ENCODE measurements around the gene RALY. TPM values are rescaled to one million over a fixed set of nuclear protein-coding genes. Genes with fewer than 3 reads are reported as not detected.
A peak's percentile ranks its signal among the peaks of the same experiment; 100 is the strongest.

RALY gene
- total and polyA plus RNA-seq, 10 of the 15 experiments (the other 5 are each of a cell fraction or from before 2014, with no cell fraction given), result 1.2 to 246 (median 137) TPM

DNA sequence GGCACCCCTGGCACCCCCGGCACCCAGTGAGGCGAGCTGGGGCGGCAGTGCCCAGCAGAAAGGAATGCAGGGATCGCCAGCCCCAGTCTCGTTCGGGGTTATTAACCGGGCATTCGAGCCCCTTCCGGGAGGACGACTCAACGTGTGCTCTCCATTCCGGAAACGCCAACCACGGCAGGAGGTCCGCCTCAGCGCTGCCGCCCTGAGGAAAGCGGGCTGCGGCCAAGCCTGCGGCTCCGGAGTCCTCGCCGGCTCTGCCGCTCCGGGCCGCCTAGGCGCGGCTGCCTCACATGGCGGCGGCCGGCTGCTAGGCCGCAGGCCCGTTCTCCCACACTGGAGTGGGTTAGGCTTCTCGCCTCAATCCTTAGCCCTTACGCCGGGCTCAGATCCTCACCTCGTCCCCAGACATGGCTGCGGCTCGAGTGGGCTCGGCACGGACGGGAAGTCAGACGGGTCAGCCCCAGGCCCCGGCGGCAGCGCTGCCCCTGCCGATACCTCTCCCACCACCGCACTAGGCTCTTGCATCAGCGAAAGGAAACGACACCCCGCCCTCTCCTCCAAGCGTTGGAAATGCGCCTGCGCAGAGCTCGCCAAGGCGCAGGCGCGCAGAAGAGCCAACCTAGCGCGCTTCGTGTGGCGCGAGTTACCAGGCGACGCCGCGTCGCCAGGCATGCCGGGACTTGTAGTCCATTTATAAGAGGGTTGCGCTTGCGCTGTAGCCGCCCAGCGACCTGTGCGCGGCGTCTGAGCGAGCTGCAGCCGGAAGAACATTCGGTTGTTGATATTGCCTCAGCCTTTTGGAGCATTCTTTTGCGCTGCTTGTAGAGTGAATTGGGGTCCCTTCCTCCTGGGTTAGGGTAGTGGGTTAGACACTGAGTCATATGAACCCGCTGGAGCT is 118.2 kb downstream of the RALY start, which contains the start of gene EIF2S2:
Gene EIF2S2 (minus strand): TSS at position 542 of the 898 bp plus-strand sequence. CDS start 133 bp downstream, at position 409.
- no peaks in the 10 kb centered on the region for H3K27me3 ChIP-seq (replicated peaks in 1 of 2; ENCODE audit: control insufficient read depth in 2 of 2, insufficient read depth in 2 of 2, low read length in 1 of 2)
- peaks cover 0 to 6% of the 10 kb centered on the region in 2 experiments; a peak in 1 of 4 replicates for H3K36me3 ChIP-seq (ENCODE audit: control insufficient read depth in 2 of 2, insufficient read depth in 2 of 2, low read length in 1 of 2)
- H3K4me2 ChIP-seq (ENCODE audit: control insufficient read depth, insufficient read depth), result peak within 1 kb of the TSS; percentile 100
- peak within 1 kb of the TSS; percentile 84 for H3K4me3 ChIP-seq
- H3K4me1 ChIP-seq (ENCODE audit: control insufficient read depth, insufficient read depth, low read length), result peaks cover 4% of the 10 kb centered on the region
- peaks cover 52% of the 10 kb centered on the region for H3K79me2 ChIP-seq (ENCODE audit: control insufficient read depth, insufficient read depth, low read length)
- RAD21 ChIA-PET (ENCODE audit: unreplicated experiment), result interaction anchor here (0.7 to 1.6 kb wide), 6 partner anchors 19 to 661 kb away, joined by 3 to 9 read pairs (median 3); partner anchors contain the start of genes ITCH and RALY
- peak; percentile 95 for DNase-seq (ENCODE audit: low read depth, low spot score)
- WGBS (ENCODE audit: insufficient coverage, insufficient replicate concordance, low lambda C conversion rate, missing lambda C conversion rate), result 1% methylated on average over 81 of the region's 81 CpGs
- peak; percentile 93 for ATAC-seq
- H2AFZ ChIP-seq (ENCODE audit: control insufficient read depth, low read depth, low read length), result peak within 1 kb of the TSS; percentile 99
- CTCF ChIA-PET, result interaction anchor here (0.7 to 1.5 kb wide), 8 partner anchors 9 to 249 kb away, joined by 3 to 6 read pairs (median 3); no protein-coding TSS in a partner anchor
- in situ Hi-C loops (cut with MboI), result no loop called here
- POLR2A ChIA-PET, result interaction anchor here (0.5 to 3.6 kb wide), 19 partner anchors 8 to 621 kb away, joined by 3 to 25 read pairs (median 4); partner anchors contain the start of genes AHCY, CBFA2T2, CHMP4B and DYNLRB1
- intact Hi-C loops (cut with micrococcal nuclease; ENCODE audit: unreplicated experiment), result loop anchor here (5.0 kb wide), 1 partner anchor 120 kb away; the partner anchor contains the start of gene RALY
- H3K9ac ChIP-seq (ENCODE audit: control insufficient read depth, insufficient read depth, low read length), result peak within 1 kb of the TSS; percentile 100
- SMC1A ChIA-PET (ENCODE audit: uncharacterized antibody, unreplicated experiment), result interaction anchor here (0.6 to 2.0 kb wide), 13 partner anchors 10 to 557 kb away, joined by 3 to 12 read pairs (median 3); partner anchors contain the start of gene RALY
- TSS peak; percentile 72 for BruUV-seq (replicated peaks)
- H4K20me1 ChIP-seq (ENCODE audit: control insufficient read depth, insufficient read depth), result peaks cover 3% of the 10 kb centered on the region; the same call in 1 of the 2 replicates
- no peaks in the 10 kb centered on the region for H3K9me3 ChIP-seq (replicated peaks; ENCODE audit: control insufficient read depth, insufficient read depth, low read length)
- peak; percentile 38 for FAIRE-seq
- H3K27ac ChIP-seq (ENCODE audit: control insufficient read depth, insufficient read depth), result peak within 1 kb of the TSS; percentile 92
- TF ChIP-seq SMAD1 (IDR thresholded peaks at IDR 0.05; ENCODE audit: low read depth, partially characterized antibody) (no peak), SIX5 (IDR thresholded peaks at IDR 0.05; ENCODE audit: low read depth, low read length, severe bottlenecking) (peak; percentile 96), CREB1 (IDR thresholded peaks at IDR 0.05; ENCODE audit: low read depth) (peak; percentile 98), GATAD2B (conservative IDR thresholded peaks at IDR 0.05; ENCODE audit: low read depth) (peak; percentile 94), CBX3 (IDR thresholded peaks at IDR 0.05; ENCODE audit: borderline replicate concordance, low read depth) (no peak), MEF2B (IDR thresholded peaks at IDR 0.05; ENCODE audit: partially characterized antibody, poor library complexity, severe bottlenecking) (no peak), SREBF2 (IDR thresholded peaks at IDR 0.05; ENCODE audit: low read length) (0 out of 2 replicates have a peak, but pooled peaks have one; percentile 9), ESRRA (IDR thresholded peaks at IDR 0.05; ENCODE audit: low read length) (no peak; the same call in 1 of the 2 replicates), RFX5 (IDR thresholded peaks at IDR 0.05; ENCODE audit: low read depth, low read length) (no peak), SMC3 (IDR thresholded peaks at IDR 0.05; ENCODE audit: borderline replicate concordance, low read length) (no peak)
- TF ChIP-seq, protein P1, sequence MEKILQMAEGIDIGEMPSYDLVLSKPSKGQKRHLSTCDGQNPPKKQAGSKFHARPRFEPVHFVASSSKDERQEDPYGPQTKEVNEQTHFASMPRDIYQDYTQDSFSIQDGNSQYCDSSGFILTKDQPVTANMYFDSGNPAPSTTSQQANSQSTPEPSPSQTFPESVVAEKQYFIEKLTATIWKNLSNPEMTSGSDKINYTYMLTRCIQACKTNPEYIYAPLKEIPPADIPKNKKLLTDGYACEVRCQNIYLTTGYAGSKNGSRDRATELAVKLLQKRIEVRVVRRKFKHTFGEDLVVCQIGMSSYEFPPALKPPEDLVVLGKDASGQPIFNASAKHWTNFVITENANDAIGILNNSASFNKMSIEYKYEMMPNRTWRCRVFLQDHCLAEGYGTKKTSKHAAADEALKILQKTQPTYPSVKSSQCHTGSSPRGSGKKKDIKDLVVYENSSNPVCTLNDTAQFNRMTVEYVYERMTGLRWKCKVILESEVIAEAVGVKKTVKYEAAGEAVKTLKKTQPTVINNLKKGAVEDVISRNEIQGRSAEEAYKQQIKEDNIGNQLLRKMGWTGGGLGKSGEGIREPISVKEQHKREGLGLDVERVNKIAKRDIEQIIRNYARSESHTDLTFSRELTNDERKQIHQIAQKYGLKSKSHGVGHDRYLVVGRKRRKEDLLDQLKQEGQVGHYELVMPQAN (conservative IDR thresholded peaks at IDR 0.05), result peak; percentile 91
- TF ChIP-seq, protein P2, sequence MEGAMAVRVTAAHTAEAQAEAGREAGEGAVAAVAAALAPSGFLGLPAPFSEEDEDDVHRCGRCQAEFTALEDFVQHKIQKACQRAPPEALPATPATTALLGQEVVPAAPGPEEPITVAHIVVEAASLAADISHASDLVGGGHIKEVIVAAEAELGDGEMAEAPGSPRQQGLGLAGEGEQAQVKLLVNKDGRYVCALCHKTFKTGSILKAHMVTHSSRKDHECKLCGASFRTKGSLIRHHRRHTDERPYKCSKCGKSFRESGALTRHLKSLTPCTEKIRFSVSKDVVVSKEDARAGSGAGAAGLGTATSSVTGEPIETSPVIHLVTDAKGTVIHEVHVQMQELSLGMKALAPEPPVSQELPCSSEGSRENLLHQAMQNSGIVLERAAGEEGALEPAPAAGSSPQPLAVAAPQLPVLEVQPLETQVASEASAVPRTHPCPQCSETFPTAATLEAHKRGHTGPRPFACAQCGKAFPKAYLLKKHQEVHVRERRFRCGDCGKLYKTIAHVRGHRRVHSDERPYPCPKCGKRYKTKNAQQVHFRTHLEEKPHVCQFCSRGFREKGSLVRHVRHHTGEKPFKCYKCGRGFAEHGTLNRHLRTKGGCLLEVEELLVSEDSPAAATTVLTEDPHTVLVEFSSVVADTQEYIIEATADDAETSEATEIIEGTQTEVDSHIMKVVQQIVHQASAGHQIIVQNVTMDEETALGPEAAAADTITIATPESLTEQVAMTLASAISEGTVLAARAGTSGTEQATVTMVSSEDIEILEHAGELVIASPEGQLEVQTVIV (IDR thresholded peaks at IDR 0.05; ENCODE audit: borderline replicate concordance, partially characterized antibody), result no peak
- TF ChIP-seq, protein P3, sequence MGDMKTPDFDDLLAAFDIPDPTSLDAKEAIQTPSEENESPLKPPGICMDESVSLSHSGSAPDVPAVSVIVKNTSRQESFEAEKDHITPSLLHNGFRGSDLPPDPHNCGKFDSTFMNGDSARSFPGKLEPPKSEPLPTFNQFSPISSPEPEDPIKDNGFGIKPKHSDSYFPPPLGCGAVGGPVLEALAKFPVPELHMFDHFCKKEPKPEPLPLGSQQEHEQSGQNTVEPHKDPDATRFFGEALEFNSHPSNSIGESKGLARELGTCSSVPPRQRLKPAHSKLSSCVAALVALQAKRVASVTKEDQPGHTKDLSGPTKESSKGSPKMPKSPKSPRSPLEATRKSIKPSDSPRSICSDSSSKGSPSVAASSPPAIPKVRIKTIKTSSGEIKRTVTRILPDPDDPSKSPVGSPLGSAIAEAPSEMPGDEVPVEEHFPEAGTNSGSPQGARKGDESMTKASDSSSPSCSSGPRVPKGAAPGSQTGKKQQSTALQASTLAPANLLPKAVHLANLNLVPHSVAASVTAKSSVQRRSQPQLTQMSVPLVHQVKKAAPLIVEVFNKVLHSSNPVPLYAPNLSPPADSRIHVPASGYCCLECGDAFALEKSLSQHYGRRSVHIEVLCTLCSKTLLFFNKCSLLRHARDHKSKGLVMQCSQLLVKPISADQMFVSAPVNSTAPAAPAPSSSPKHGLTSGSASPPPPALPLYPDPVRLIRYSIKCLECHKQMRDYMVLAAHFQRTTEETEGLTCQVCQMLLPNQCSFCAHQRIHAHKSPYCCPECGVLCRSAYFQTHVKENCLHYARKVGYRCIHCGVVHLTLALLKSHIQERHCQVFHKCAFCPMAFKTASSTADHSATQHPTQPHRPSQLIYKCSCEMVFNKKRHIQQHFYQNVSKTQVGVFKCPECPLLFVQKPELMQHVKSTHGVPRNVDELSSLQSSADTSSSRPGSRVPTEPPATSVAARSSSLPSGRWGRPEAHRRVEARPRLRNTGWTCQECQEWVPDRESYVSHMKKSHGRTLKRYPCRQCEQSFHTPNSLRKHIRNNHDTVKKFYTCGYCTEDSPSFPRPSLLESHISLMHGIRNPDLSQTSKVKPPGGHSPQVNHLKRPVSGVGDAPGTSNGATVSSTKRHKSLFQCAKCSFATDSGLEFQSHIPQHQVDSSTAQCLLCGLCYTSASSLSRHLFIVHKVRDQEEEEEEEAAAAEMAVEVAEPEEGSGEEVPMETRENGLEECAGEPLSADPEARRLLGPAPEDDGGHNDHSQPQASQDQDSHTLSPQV (IDR thresholded peaks at IDR 0.05), result no peak

All from GM12878 (cell line).